HEK293 (cell line): ENCODE measurements around the gene SLC25A1.

ENCODE experiments used
- BCL11A ChIP-seq: fragments of 450-650 bp; formaldehyde crosslinking; IDR thresholded peaks from 2 replicates; pipeline ENCODE4 v1.5.1; 2016; ENCODE audit warnings: low read depth, missing biosample characterization, missing genetic modification characterization
- BCL11B ChIP-seq: fragments of 450-650 bp; formaldehyde crosslinking; IDR thresholded peaks from 2 replicates; pipeline ENCODE4 v1.5.1; 2016; ENCODE audit warnings: low read depth, missing biosample characterization, missing genetic modification characterization
- BCL6B ChIP-seq: fragments of 450-650 bp; formaldehyde crosslinking; IDR thresholded peaks from 2 replicates; pipeline ENCODE4 v1.5.1; 2017; ENCODE audit warnings: missing biosample characterization, missing genetic modification characterization
- HOXD13 ChIP-seq: sonication (generic); formaldehyde crosslinking; IDR thresholded peaks from 2 replicates; pipeline ENCODE4 v1.8.0; 2022; ENCODE audit warnings: missing genetic modification reagents, borderline replicate concordance
- KLF10 ChIP-seq: fragments of 450-650 bp; IDR thresholded peaks from 2 replicates; pipeline ENCODE4 v1.5.1; 2018; ENCODE audit warnings: missing biosample characterization, mild to moderate bottlenecking, missing genetic modification characterization
- SALL2 ChIP-seq: fragments of 450-650 bp; formaldehyde crosslinking; IDR thresholded peaks from 2 replicates; pipeline ENCODE4 v1.5.0; 2017; ENCODE audit warnings: missing biosample characterization, mild to moderate bottlenecking, missing genetic modification characterization, borderline replicate concordance
- SETDB1 ChIP-seq: IDR thresholded peaks from one replicate; pipeline ENCODE4 v1.6.1; 2017; ENCODE audit warnings: mild to moderate bottlenecking, low read length, moderate library complexity, mixed read lengths; ENCODE audit not compliant: insufficient read length
- TCF7L2 ChIP-seq: IDR thresholded peaks from 2 replicates; pipeline ENCODE4 v1.6.1; 2011; ENCODE audit warnings: low read depth, mild to moderate bottlenecking, inconsistent platforms, low read length, moderate library complexity, borderline replicate concordance
- ZBTB1 ChIP-seq: fragments of 450-650 bp; formaldehyde crosslinking; IDR thresholded peaks from 2 replicates; pipeline ENCODE4 v1.5.1; 2016; ENCODE audit warnings: missing biosample characterization, missing genetic modification characterization
- ZBTB10 ChIP-seq: fragments of 450-650 bp; formaldehyde crosslinking; IDR thresholded peaks from 2 replicates; pipeline ENCODE4 v1.5.1; 2016; ENCODE audit warnings: missing biosample characterization, missing genetic modification characterization
- ZBTB20 ChIP-seq: fragments of 450-650 bp; formaldehyde crosslinking; IDR thresholded peaks from 2 replicates; pipeline ENCODE4 v1.5.1; 2016; ENCODE audit warnings: missing biosample characterization, missing genetic modification characterization
- ZEB2 ChIP-seq: fragments of 450-650 bp; formaldehyde crosslinking; IDR thresholded peaks from 2 replicates; pipeline ENCODE4 v1.5.1; 2016; ENCODE audit warnings: missing biosample characterization, missing genetic modification characterization
- ZFHX2 ChIP-seq: fragments of 450-650 bp; formaldehyde crosslinking; conservative IDR thresholded peaks from 2 replicates; pipeline ENCODE4 v1.5.1; 2016; ENCODE audit warnings: missing biosample characterization, missing genetic modification characterization
- ZNF132 ChIP-seq: fragments of 450-650 bp; formaldehyde crosslinking; IDR thresholded peaks from 2 replicates; pipeline ENCODE4 v1.5.1; 2017; ENCODE audit warnings: missing biosample characterization, missing genetic modification characterization, borderline replicate concordance
- ZNF18 ChIP-seq: fragments of 450-650 bp; formaldehyde crosslinking; IDR thresholded peaks from 2 replicates; pipeline ENCODE4 v1.5.1; 2016; ENCODE audit warnings: missing biosample characterization, missing genetic modification characterization
- ZNF324 ChIP-seq: fragments of 450-650 bp; formaldehyde crosslinking; IDR thresholded peaks from 2 replicates; pipeline ENCODE4 v1.5.1; 2016; ENCODE audit warnings: missing biosample characterization, missing genetic modification characterization
- ZNF423 ChIP-seq: fragments of 450-650 bp; formaldehyde crosslinking; IDR thresholded peaks from 2 replicates; pipeline ENCODE4 v1.5.1; 2016; ENCODE audit warnings: missing biosample characterization, missing genetic modification characterization
- ZNF473 ChIP-seq: fragments of 450-650 bp; formaldehyde crosslinking; IDR thresholded peaks from 2 replicates; pipeline ENCODE4 v1.5.1; 2017; ENCODE audit warnings: missing biosample characterization, missing genetic modification characterization
- ZNF501 ChIP-seq: fragments of 450-650 bp; formaldehyde crosslinking; IDR thresholded peaks from 2 replicates; pipeline ENCODE4 v1.5.1; 2016; ENCODE audit warnings: missing biosample characterization, missing genetic modification characterization
- ZNF510 ChIP-seq: fragments of 450-650 bp; formaldehyde crosslinking; IDR thresholded peaks from 2 replicates; pipeline ENCODE4 v1.5.1; 2018; ENCODE audit warnings: mild to moderate bottlenecking, missing genetic modification characterization, missing biosample characterization; ENCODE audit not compliant: insufficient replicate concordance
- ZNF549 ChIP-seq: fragments of 450-650 bp; IDR thresholded peaks from 2 replicates; pipeline ENCODE4 v1.5.1; 2018; ENCODE audit warnings: missing biosample characterization, missing genetic modification characterization, mild to moderate bottlenecking, inconsistent platforms, moderate library complexity
- ZNF596 ChIP-seq: fragments of 450-650 bp; IDR thresholded peaks from 2 replicates; pipeline ENCODE4 v1.5.0; 2018; ENCODE audit warnings: missing biosample characterization, mild to moderate bottlenecking, missing genetic modification characterization, moderate library complexity
- ZNF600 ChIP-seq: fragments of 450-650 bp; formaldehyde crosslinking; IDR thresholded peaks from 2 replicates; pipeline ENCODE4 v1.5.1; 2016; ENCODE audit warnings: missing biosample characterization, missing genetic modification characterization
- ZNF629 ChIP-seq: fragments of 450-650 bp; formaldehyde crosslinking; IDR thresholded peaks from 2 replicates; pipeline ENCODE4 v1.5.1; 2017; ENCODE audit warnings: missing biosample characterization, missing genetic modification characterization
- ZNF677 ChIP-seq: fragments of 450-650 bp; IDR thresholded peaks from 2 replicates; pipeline ENCODE4 v1.5.0; 2018; ENCODE audit warnings: missing biosample characterization, mild to moderate bottlenecking, missing genetic modification characterization, moderate library complexity
- ZNF777 ChIP-seq: fragments of 450-650 bp; formaldehyde crosslinking; IDR thresholded peaks from 2 replicates; pipeline ENCODE4 v1.5.1; 2017; ENCODE audit warnings: missing biosample characterization, missing genetic modification characterization, borderline replicate concordance
- ZNF830 ChIP-seq: fragments of 450-650 bp; IDR thresholded peaks from 2 replicates; pipeline ENCODE4 v1.5.0; 2018; ENCODE audit warnings: missing biosample characterization, missing genetic modification characterization, low read depth, mild to moderate bottlenecking, moderate library complexity
- ZNF843 ChIP-seq: fragments of 450-650 bp; formaldehyde crosslinking; IDR thresholded peaks from 2 replicates; pipeline ENCODE4 v1.5.1; 2016; ENCODE audit warnings: missing biosample characterization, missing genetic modification characterization
- ZSCAN4 ChIP-seq: fragments of 450-650 bp; formaldehyde crosslinking; IDR thresholded peaks from 2 replicates; pipeline ENCODE4 v1.5.1; 2017; ENCODE audit warnings: missing biosample characterization, missing genetic modification characterization
- ZXDB ChIP-seq: fragments of 450-650 bp; formaldehyde crosslinking; IDR thresholded peaks from 2 replicates; pipeline ENCODE4 v1.5.1; 2016; ENCODE audit warnings: missing biosample characterization, missing genetic modification characterization
- TF ChIP-seq, protein P1 (sequence below): fragments of 450-650 bp; formaldehyde crosslinking; IDR thresholded peaks from 2 replicates; pipeline ENCODE4 v1.5.1; 2017; ENCODE audit warnings: missing biosample characterization, missing genetic modification characterization
- TF ChIP-seq, protein P2 (sequence below): fragments of 450-650 bp; formaldehyde crosslinking; IDR thresholded peaks from 2 replicates; pipeline ENCODE4 v1.5.1; 2016; ENCODE audit warnings: missing biosample characterization, missing genetic modification characterization

SLC25A1 gene

DNA sequence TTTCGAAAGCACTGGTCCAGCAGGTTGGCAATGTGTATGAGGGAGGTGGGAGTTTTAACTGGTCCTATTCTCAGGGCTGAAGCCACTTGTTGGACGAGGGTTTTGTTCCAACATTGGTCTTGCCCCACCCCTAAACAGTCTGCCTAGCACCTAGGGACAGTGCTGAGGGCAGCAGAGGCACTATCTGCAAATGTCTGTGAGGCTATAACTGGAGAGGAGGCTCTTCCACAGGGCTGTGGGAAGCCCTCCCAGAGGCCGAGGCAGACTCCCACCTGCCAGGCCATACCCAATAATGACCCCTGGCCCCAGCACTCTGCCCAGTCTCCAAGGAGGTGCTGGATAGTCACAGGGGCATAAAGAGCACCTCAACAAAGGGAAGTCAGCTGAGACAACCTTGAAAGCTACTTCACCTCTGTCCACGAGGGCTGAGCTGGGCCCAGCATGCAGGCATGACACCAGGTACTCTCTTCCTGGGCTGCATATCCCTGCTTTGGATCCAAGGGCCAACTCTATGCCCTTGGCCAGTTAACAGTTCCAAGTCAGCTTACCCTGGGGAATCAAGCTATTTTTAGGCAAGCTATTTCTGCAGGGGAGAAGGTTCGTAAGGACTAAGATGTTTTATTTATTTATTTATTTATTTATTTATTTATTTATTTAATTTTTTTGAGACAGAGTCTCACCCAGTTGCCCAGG is 40.2 kb upstream of the SLC25A1 start (continued):
- TF ChIP-seq BCL11A (tag by site-specific recombination) (no peak), ZNF510 (peak; percentile 94), KLF10 (tag by site-specific recombination) (no peak), ZNF423 (tag by site-specific recombination) (no peak), TCF7L2 (no peak), ZEB2 (tag by site-specific recombination) (no peak), ZNF18 (0 out of 2 replicates have a peak, but pooled peaks have one; percentile 24), ZNF549 (tag by site-specific recombination) (no peak), ZXDB (tag by site-specific recombination) (peak; percentile 85), ZNF501 (tag by site-specific recombination) (peak; percentile 75), ZNF600 (no peak), ZBTB10 (tag by site-specific recombination) (no peak), SALL2 (no peak), ZNF132 (tag by site-specific recombination) (no peak), ZBTB1 (tag by site-specific recombination) (no peak), ZBTB20 (tag by site-specific recombination) (no peak), SETDB1 (no peak), ZNF677 (no peak), ZSCAN4 (tag by site-specific recombination) (no peak), ZNF843 (tag by site-specific recombination) (no peak), ZNF473 (no peak), ZNF629 (tag by site-specific recombination) (peak; percentile 78), ZNF830 (tag by site-specific recombination) (no peak), ZNF777 (tag by site-specific recombination) (no peak), HOXD13 (CRISPR knock-in tag) (no peak), ZNF324 (no peak), ZNF596 (tag by site-specific recombination) (no peak), BCL11B (peak; percentile 46; the same call in 1 of the 2 replicates), ZFHX2 (tag by site-specific recombination) (no peak), BCL6B (tag by site-specific recombination) (no peak)
- TF ChIP-seq, protein P1, sequence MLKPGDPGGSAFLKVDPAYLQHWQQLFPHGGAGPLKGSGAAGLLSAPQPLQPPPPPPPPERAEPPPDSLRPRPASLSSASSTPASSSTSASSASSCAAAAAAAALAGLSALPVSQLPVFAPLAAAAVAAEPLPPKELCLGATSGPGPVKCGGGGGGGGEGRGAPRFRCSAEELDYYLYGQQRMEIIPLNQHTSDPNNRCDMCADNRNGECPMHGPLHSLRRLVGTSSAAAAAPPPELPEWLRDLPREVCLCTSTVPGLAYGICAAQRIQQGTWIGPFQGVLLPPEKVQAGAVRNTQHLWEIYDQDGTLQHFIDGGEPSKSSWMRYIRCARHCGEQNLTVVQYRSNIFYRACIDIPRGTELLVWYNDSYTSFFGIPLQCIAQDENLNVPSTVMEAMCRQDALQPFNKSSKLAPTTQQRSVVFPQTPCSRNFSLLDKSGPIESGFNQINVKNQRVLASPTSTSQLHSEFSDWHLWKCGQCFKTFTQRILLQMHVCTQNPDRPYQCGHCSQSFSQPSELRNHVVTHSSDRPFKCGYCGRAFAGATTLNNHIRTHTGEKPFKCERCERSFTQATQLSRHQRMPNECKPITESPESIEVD: no peak
- TF ChIP-seq, protein P2, sequence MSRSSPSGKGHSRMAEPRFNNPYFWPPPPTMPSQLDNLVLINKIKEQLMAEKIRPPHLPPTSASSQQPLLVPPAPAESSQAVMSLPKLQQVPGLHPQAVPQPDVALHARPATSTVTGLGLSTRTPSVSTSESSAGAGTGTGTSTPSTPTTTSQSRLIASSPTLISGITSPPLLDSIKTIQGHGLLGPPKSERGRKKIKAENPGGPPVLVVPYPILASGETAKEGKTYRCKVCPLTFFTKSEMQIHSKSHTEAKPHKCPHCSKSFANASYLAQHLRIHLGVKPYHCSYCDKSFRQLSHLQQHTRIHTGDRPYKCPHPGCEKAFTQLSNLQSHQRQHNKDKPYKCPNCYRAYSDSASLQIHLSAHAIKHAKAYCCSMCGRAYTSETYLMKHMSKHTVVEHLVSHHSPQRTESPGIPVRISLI (tag by site-specific recombination): no peak
